ENCODE results near the gene GLE1. TPM values are rescaled to one million over a fixed set of nuclear protein-coding genes. Genes with fewer than 3 reads are reported as not detected.

GLE1 gene
- total RNA-seq, 1 experiment from 2014 or later, result 27.0 TPM

GRCh38 chr9:128551657-128552152 is 47.2 kb downstream of the GLE1 start:
- Histone ChIP-seq H3K9ac (ENCODE audit: low read length) (peak overlapping the region; percentile 55), H3K27ac (ENCODE audit: low read length) (peak overlapping the region; percentile 20), H3K4me2 (ENCODE audit: low read length) (peak overlapping the region; percentile 82), H3K36me3 (ENCODE audit: low read depth, low read length) (no peaks in the 10 kb centered on the region), H4K20me1 (ENCODE audit: low read length) (peaks cover 24% of the 10 kb centered on the region), H3K4me1 (ENCODE audit: insufficient read depth, low read length) (peaks cover 37% of the 10 kb centered on the region), H3K9me3 (ENCODE audit: low read length) (no peaks in the 10 kb centered on the region), H3F3A (ENCODE audit: low read length, unreplicated experiment) (peaks cover 7% of the 10 kb centered on the region), H3K9me2 (replicated peaks; ENCODE audit: low read length) (no peaks in the 10 kb centered on the region), H3K27me3 (ENCODE audit: low read length) (no peaks in the 10 kb centered on the region), H3K79me2 (ENCODE audit: low read length) (peaks cover 43% of the 10 kb centered on the region), H2AFZ (ENCODE audit: low read length) (peak overlapping the region; percentile 62), H3K4me3 (ENCODE audit: low read length) (peak overlapping the region; percentile 70)
- TSS peak; percentile 87 for BruUV-seq (replicated peaks)
- intact Hi-C loops (cut with micrococcal nuclease), result loop anchor here (10.0 kb wide), 1 partner anchor 47 kb away; the partner anchor contains the start of gene GLE1
- ChIA-PET POLR2A (ENCODE audit: unreplicated experiment) (interaction anchor here (0.6 kb wide), 3 partner anchors 19 to 420 kb away, joined by 3 to 9 read pairs (median 6); no protein-coding TSS in a partner anchor), CTCF (interaction anchor here (0.6 kb wide), 1 partner anchor 449 kb away, joined by 3 read pairs; no protein-coding TSS in a partner anchor)
- peak; percentile 62 for ATAC-seq
- DNase-seq, result peak; percentile 73
- TF ChIP-seq EZH2 (IDR thresholded peaks at IDR 0.05; ENCODE audit: low read length, unreplicated experiment) (no peak), EZH2phosphoT487 (IDR thresholded peaks at IDR 0.05; ENCODE audit: borderline replicate concordance, low read length) (no peak), CTCF (conservative IDR thresholded peaks at IDR 0.05; ENCODE audit: low read depth, low read length) (no peak)

DNA sequence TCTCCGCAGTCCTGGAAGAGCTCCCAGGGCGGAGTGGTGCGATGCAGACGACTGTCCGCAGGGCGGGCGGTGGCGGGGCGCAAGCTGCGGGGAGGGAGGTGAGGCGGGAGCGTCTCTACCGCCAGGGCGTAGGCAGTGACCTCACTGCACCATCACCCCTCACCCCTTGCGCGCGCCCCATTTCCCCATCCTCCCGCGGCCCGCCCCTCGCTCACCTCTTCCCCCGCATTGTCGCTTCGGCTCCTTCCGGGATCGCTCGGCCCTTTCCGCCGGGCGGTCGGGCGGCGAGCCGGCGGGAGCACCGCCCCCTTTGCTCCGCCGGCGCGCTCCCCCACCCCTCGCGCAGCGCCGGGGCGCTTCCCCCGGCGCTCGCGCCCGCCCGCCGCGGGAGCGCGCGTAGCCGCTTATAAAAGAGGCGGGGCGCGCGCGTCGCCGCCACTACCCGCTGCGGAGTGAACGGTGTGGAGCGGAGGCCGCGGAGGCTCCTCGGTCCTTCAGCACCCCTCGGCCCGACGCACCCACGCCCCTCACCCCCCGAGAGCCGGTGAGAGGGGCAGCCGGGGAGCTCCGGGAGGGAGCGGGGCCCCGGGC is 47.7 kb downstream of the GLE1 start, which contains the start of gene SPTAN1:
TSS of gene SPTAN1 (plus strand) at position 435 of the 591 bp plus-strand sequence. CDS start 14,154 bp downstream, outside the sequence.
- H3K9me2 ChIP-seq (replicated peaks; ENCODE audit: low read length), result no peaks in the 10 kb centered on the region
- CTCF ChIA-PET, result interaction anchor here (0.6 kb wide), 1 partner anchor 449 kb away, joined by 3 read pairs; no protein-coding TSS in a partner anchor
- H3K4me3 ChIP-seq (ENCODE audit: low read length), result peak within 1 kb of the TSS; percentile 90
- peak within 1 kb of the TSS; percentile 62 for H2AFZ ChIP-seq (ENCODE audit: low read length)
- H3K4me2 ChIP-seq (ENCODE audit: low read length), result peak within 1 kb of the TSS; percentile 83
- TF ChIP-seq EZH2phosphoT487 (IDR thresholded peaks at IDR 0.05; ENCODE audit: borderline replicate concordance, low read length) (no peak), CTCF (conservative IDR thresholded peaks at IDR 0.05; ENCODE audit: low read depth, low read length) (no peak), EZH2 (IDR thresholded peaks at IDR 0.05; ENCODE audit: low read length, unreplicated experiment) (no peak)
- no TSS peak for BruUV-seq (replicated peaks)
- POLR2A ChIA-PET (ENCODE audit: unreplicated experiment), result interaction anchor here (0.6 to 0.7 kb wide), 3 partner anchors 20 to 1844 kb away, joined by 3 to 9 read pairs (median 6); no protein-coding TSS in a partner anchor
- H3K9ac ChIP-seq (ENCODE audit: low read length), result peak within 1 kb of the TSS; percentile 79
- H3F3A ChIP-seq (ENCODE audit: low read length, unreplicated experiment), result peaks cover 7% of the 10 kb centered on the region
- ATAC-seq (peak; percentile 67), DNase-seq (peak; percentile 85)
- H3K4me1 ChIP-seq (ENCODE audit: insufficient read depth, low read length), result peaks cover 43% of the 10 kb centered on the region
- no peaks in the 10 kb centered on the region for H3K9me3 ChIP-seq (ENCODE audit: low read length)
- no peaks in the 10 kb centered on the region for H3K36me3 ChIP-seq (ENCODE audit: low read depth, low read length)
- peaks cover 26% of the 10 kb centered on the region for H4K20me1 ChIP-seq (ENCODE audit: low read length)
- H3K27me3 ChIP-seq (ENCODE audit: low read length), result no peaks in the 10 kb centered on the region
- H3K79me2 ChIP-seq (ENCODE audit: low read length), result peaks cover 48% of the 10 kb centered on the region
- H3K27ac ChIP-seq (ENCODE audit: low read length), result peak within 1 kb of the TSS; percentile 20
- intact Hi-C loops (cut with micrococcal nuclease), result loop anchor here (10.0 kb wide), 1 partner anchor 47 kb away; the partner anchor contains the start of gene GLE1
